Tibial nerve (tissue), 4 donors: ENCODE measurements around the gene CTDSP2.

ENCODE experiments used
- CTCF ChIP-seq, 5 experiments: fragments of 200-600 bp in 3 of 5; fragments of 450-650 bp in 2 of 5; sonication (generic) in 3 of 5; IDR thresholded peaks; one replicate each; pipeline ENCODE4 v1.5.1; 2016 to 2019; ENCODE audit warnings: antibody characterized with exemption in 5 of 5, mild to moderate bottlenecking in 3 of 5, moderate library complexity in 2 of 5
- EP300 ChIP-seq, 2 donors: sonication (generic); formaldehyde crosslinking; IDR thresholded peaks; one replicate each; pipeline ENCODE4 v1.6.1; 2017; ENCODE audit warnings: antibody characterized with exemption in 2 of 2, mild to moderate bottlenecking in 1 of 2
- POLR2A ChIP-seq, 2 donors: fragments of 450-650 bp; IDR thresholded peaks; one replicate each; pipeline ENCODE4 v1.6.1; 2017; ENCODE audit warnings: antibody characterized with exemption in 2 of 2, mild to moderate bottlenecking in 2 of 2, moderate library complexity in 2 of 2

- no peak for TF ChIP-seq CTCF (IDR thresholded peaks at IDR 0.05)
- no peak for TF ChIP-seq POLR2A (IDR thresholded peaks at IDR 0.05)
- no peak for TF ChIP-seq EP300 (IDR thresholded peaks at IDR 0.05)
Observed at GRCh38 chr12:57887631-57888408, 41.3 kb upstream of the CTDSP2 start.
